ENCODE results near the gene DGKA.

The DGKA gene

DNA sequence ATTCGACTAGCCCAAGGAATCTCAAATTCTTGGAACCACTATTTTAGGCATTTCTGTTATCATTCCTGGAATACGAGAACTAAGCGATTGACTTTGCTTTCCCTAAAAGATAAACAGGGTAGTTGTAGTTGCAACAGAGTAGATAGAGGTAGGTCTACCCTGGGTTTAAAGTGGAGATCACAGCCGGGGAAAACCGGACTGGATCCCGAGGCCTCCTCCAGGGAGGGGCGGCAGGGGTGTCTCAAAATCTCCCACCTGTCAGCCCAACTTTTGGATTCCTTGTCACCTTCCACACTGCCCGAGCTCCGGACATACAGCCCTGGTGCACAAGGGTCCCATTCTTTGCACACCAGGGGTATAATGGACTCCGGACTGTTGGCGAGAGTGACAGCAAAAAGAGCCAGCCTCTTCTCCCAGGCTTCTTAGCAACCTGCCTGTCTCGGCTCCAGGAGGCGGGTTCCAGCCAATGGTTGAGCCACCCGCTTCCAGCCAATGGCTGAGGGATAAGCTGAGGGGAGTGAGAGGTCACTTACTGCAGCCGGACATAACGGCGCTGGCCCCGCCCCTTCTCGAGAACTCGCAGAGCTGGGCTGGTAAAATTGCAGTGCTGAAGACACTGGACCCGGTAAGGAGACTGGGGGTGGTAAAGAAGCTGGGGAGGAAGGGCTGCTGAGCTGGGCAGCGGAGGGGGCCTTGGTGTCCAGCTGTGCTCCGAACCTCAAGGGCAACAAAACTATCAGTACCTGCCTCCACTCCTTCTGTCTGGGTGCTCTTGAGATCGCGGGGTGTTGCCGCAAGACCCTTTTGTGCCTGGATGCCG, 66.0 kb downstream of the DGKA start, which contains the start of gene SUOX (continued):
- TF ChIP-seq YY1 (tag by site-specific recombination; IDR thresholded peaks at IDR 0.05), result peak; percentile 35; the same call in 1 of the 2 replicates
- TF ChIP-seq PRDM1 (tag by site-specific recombination; IDR thresholded peaks at IDR 0.05), result no peak
- TF ChIP-seq ZNF341 (tag by site-specific recombination; IDR thresholded peaks at IDR 0.05; ENCODE audit: low read depth), result peak; percentile 45
- TF ChIP-seq ZNF394 (tag by site-specific recombination; IDR thresholded peaks at IDR 0.05; ENCODE audit: borderline replicate concordance), result peak; percentile 52; the same call in 1 of the 2 replicates
- TF ChIP-seq SP3 (tag by site-specific recombination; IDR thresholded peaks at IDR 0.05), result peak; percentile 46
- no peak for TF ChIP-seq OSR2 (tag by site-specific recombination; IDR thresholded peaks at IDR 0.05)
- TF ChIP-seq PATZ1 (tag by site-specific recombination; IDR thresholded peaks at IDR 0.05), result peak; percentile 53; the same call in 1 of the 2 replicates
- TF ChIP-seq, protein P1, sequence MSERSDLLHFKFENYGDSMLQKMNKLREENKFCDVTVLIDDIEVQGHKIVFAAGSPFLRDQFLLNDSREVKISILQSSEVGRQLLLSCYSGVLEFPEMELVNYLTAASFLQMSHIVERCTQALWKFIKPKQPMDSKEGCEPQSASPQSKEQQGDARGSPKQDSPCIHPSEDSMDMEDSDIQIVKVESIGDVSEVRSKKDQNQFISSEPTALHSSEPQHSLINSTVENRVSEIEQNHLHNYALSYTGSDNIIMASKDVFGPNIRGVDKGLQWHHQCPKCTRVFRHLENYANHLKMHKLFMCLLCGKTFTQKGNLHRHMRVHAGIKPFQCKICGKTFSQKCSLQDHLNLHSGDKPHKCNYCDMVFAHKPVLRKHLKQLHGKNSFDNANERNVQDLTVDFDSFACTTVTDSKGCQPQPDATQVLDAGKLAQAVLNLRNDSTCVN (tag by site-specific recombination; optimal IDR thresholded peaks at IDR 0.05), result peak; percentile 25
- TF ChIP-seq ZNF701 (tag by site-specific recombination; IDR thresholded peaks at IDR 0.05), result no peak
- TF ChIP-seq ZBTB11 (tag by site-specific recombination; conservative IDR thresholded peaks at IDR 0.05; ENCODE audit: low read depth), result peak; percentile 81
- no peak for TF ChIP-seq ZNF433 (tag by site-specific recombination; IDR thresholded peaks at IDR 0.05; ENCODE audit: low read depth)
- TF ChIP-seq, protein P2, sequence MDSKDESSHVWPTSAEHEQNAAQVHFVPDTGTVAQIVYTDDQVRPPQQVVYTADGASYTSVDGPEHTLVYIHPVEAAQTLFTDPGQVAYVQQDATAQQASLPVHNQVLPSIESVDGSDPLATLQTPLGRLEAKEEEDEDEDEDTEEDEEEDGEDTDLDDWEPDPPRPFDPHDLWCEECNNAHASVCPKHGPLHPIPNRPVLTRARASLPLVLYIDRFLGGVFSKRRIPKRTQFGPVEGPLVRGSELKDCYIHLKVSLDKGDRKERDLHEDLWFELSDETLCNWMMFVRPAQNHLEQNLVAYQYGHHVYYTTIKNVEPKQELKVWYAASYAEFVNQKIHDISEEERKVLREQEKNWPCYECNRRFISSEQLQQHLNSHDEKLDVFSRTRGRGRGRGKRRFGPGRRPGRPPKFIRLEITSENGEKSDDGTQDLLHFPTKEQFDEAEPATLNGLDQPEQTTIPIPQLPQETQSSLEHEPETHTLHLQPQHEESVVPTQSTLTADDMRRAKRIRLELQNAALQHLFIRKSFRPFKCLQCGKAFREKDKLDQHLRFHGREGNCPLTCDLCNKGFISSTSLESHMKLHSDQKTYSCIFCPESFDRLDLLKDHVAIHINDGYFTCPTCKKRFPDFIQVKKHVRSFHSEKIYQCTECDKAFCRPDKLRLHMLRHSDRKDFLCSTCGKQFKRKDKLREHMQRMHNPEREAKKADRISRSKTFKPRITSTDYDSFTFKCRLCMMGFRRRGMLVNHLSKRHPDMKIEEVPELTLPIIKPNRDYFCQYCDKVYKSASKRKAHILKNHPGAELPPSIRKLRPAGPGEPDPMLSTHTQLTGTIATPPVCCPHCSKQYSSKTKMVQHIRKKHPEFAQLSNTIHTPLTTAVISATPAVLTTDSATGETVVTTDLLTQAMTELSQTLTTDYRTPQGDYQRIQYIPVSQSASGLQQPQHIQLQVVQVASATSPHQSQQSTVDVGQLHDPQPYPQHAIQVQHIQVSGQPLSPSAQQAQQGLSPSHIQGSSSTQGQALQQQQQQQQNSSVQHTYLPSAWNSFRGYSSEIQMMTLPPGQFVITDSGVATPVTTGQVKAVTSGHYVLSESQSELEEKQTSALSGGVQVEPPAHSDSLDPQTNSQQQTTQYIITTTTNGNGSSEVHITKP (tag by site-specific recombination; IDR thresholded peaks at IDR 0.05), result 0 out of 2 replicates have a peak, but pooled peaks have one; percentile 9
- TF ChIP-seq ZNF501 (tag by site-specific recombination; IDR thresholded peaks at IDR 0.05), result 0 out of 2 replicates have a peak, but pooled peaks have one; percentile 63
- peak; percentile 66; the same call in 1 of the 2 replicates for TF ChIP-seq ZNF600 (tag by site-specific recombination; IDR thresholded peaks at IDR 0.05)
- peak; percentile 70 for TF ChIP-seq BCL11A (tag by site-specific recombination; IDR thresholded peaks at IDR 0.05; ENCODE audit: low read depth)
- peak; percentile 92 for TF ChIP-seq SP2 (tag by site-specific recombination; IDR thresholded peaks at IDR 0.05)
- TF ChIP-seq SP7 (tag by site-specific recombination; IDR thresholded peaks at IDR 0.05), result 0 out of 2 replicates have a peak, but pooled peaks have one; percentile 17
- no peak for TF ChIP-seq HOXC10 (CRISPR knock-in tag; IDR thresholded peaks at IDR 0.05)
- peak; percentile 35; the same call in 1 of the 2 replicates for TF ChIP-seq TRIM28 (IDR thresholded peaks at IDR 0.05; ENCODE audit: borderline replicate concordance, low read length)
- TF ChIP-seq, protein P3, sequence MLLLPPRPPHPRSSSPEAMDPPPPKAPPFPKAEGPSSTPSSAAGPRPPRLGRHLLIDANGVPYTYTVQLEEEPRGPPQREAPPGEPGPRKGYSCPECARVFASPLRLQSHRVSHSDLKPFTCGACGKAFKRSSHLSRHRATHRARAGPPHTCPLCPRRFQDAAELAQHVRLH (tag by site-specific recombination; IDR thresholded peaks at IDR 0.05), result 0 out of 2 replicates have a peak, but pooled peaks have one; percentile 7
- peak; percentile 66 for TF ChIP-seq ZNF335 (tag by site-specific recombination; conservative IDR thresholded peaks at IDR 0.05)
- TF ChIP-seq ZSCAN23 (tag by site-specific recombination; IDR thresholded peaks at IDR 0.05), result no peak
- peak; percentile 58; the same call in 1 of the 2 replicates for TF ChIP-seq ZBTB6 (tag by site-specific recombination; IDR thresholded peaks at IDR 0.05)
- TF ChIP-seq GLIS2 (tag by site-specific recombination; IDR thresholded peaks at IDR 0.05), result 0 out of 2 replicates have a peak, but pooled peaks have one; percentile 30
- 0 out of 2 replicates have a peak, but pooled peaks have one; percentile 30 for TF ChIP-seq ZXDB (tag by site-specific recombination; IDR thresholded peaks at IDR 0.05)
